NOMO-1 treated with dmso at 0.1 percent for 144 hours (cell line): Measurements from ENCODE around the gene ZBTB39.
"Not testable (repeated sequence)": the region's sequence is repeated elsewhere in the genome, so short reads cannot be mapped to it uniquely, and the experiment has no call there.

Experiments used
- DNase-seq: peaks from one replicate; lab custom pipeline; 2025; ENCODE audit not compliant: unreplicated experiment; lab: John Stamatoyannopoulos, UW

The ZBTB39 gene

DNA sequence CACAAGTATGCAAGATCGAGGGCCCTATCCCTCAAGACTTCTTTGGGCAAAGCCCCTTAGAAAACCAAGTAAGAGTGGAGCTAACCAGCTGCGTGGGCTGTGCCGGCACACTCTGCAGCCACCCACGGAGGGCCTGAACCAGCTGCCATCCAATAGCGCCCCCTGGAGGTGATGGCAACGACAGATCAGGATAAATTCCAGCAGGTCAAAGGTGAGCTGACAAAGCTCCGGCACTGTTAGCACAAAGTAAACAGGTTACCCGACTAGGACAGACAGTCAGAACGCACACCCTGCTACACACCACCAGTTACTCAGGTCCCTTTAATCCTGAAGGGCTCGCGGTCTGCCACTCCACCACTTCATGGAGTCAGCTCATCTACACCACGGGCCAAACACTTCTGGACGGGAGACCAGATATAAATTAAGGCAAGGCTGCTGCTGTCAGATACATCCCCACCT, 4.9 kb downstream of the ZBTB39 start:
- DNase-seq, result peak; percentile 54

DNA sequence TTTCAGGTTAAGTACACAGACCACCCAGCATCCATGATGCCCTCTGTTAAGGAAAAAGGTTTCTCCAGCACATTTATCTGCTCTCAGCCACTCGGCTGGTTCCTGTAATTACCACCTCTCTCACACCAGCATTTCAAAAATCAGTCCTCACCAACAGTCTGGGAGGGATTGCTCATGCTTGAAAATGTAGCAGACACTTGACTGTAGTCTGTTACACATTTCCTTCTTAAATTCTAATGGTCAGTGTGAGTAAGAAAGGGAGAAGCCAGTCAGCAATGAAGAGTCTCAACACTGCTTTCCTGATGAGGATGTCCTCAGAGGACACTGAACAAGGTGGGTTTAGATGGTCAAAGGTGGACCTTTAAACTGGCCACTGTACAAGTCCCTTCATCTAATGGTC, 6.0 kb downstream of the ZBTB39 start:
- DNase-seq, result no peak

- DNase-seq, result no peak
These were observed 6.9 kb downstream of the ZBTB39 start for GRCh38 chr12:56999456-56999855.

GRCh38 chr12:56998981-56999380, 7.4 kb downstream of the ZBTB39 start:
- no peak for DNase-seq

GRCh38 chr12:56998316-56998715, 8.0 kb downstream of the ZBTB39 start:
- no peak for DNase-seq

GRCh38 chr12:56996793-56997545, 9.4 kb downstream of the ZBTB39 start:
- DNase-seq, result no peak

- DNase-seq, result no peak
These were observed 10.3 kb downstream of the ZBTB39 start for GRCh38 chr12:56995930-56996496.

DNA sequence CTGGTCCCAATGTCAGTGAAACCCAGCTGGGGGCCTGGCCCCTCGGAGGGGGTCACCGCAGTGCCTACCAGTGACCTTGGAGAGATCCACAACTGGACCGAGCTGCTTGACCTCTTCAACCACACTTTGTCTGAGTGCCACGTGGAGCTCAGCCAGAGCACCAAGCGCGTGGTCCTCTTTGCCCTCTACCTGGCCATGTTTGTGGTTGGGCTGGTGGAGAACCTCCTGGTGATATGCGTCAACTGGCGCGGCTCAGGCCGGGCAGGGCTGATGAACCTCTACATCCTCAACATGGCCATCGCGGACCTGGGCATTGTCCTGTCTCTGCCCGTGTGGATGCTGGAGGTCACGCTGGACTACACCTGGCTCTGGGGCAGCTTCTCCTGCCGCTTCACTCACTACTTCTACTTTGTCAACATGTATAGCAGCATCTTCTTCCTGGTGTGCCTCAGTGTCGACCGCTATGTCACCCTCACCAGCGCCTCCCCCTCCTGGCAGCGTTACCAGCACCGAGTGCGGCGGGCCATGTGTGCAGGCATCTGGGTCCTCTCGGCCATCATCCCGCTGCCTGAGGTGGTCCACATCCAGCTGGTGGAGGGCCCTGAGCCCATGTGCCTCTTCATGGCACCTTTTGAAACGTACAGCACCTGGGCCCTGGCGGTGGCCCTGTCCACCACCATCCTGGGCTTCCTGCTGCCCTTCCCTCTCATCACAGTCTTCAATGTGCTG, 11.0 kb downstream of the ZBTB39 start:
- no peak for DNase-seq

- no peak for DNase-seq
These were observed 12.1 kb downstream of the ZBTB39 start for GRCh38 chr12:56994231-56994746.

GRCh38 chr12:56993346-56993745, 13.0 kb downstream of the ZBTB39 start:
- DNase-seq, result no peak

GRCh38 chr12:56991319-56992246, 14.8 kb downstream of the ZBTB39 start:
- no peak for DNase-seq

GRCh38 chr12:56990648-56991318, 15.6 kb downstream of the ZBTB39 start:
- no peak for DNase-seq

- DNase-seq, result no peak
These were observed 16.3 kb downstream of the ZBTB39 start for GRCh38 chr12:56989861-56990610.

DNA sequence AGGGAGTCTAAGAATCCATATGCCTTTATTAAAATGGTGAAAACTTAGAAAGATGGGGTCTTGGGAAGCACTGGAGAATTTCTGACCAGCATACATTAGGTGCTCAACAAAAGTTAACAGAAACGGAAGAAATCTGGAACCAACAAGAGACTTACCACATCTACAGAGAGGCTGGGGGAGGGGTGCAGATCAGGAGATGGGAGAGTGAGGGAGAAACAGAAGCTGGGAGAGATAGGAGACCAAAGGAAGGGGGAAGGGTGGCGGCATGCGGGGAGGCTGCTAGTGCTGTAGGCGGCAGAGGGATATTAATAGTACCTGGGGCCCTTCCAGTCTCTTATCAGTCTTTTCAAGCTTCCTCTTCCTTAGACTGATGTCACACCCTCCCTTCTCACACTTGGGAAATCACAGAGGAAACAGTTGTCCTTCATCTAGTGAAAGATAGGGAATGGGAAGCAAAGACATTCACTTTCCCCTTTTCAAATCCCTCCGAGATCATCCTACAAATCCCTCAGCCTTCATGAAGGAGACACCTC, 18.1 kb downstream of the ZBTB39 start:
- DNase-seq, result peak; percentile 20

- DNase-seq, result peak; percentile 63
These were observed 18.7 kb downstream of the ZBTB39 start for GRCh38 chr12:56987551-56988053.

- no peak for DNase-seq
These were observed 19.3 kb downstream of the ZBTB39 start for GRCh38 chr12:56987011-56987410.

DNA sequence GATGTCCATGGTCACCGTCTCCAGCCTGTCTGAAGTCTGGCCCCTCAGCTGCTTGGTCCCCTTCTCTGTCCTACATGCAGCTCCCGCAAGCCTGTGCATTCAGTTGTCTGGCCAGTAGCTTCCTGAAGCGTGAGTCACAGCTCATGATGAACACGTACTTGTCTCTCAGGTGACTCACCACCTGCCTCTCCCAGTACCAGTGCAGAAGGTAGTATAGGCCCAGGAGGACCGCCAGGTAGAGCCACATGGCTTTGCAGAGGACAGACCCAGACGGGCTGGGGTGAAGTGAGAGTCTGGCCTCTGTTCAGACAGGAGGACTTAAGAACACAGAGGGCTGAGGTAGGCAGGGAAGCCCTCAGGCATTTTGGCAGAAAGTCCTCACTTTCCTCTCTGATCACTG, 20.6 kb downstream of the ZBTB39 start:
- DNase-seq, result not testable (repeated sequence)

DNA sequence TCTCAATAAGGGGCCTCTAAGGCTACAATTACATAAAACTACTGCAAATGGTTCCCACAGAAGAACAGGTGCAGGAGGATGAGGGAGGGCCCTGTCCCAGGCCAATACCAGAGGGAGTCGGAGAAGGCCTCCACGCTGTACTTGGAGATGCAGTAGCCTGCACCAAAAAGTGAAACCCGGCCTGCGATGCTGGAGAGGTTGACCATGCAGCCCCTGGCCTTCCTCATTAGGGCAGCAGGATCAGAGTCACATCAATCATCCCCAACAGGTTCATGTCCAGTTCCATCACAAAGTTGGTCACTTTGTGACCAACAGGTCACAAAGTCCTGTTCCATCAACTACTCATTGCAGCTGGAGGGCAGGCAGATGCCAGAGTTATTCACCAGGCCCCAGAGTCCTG, 23.0 kb downstream of the ZBTB39 start:
- no peak for DNase-seq
